H1 (cell line): ENCODE measurements around the gene MYL11. TPM values are rescaled to one million over a fixed set of nuclear protein-coding genes. Genes with fewer than 3 reads are reported as not detected.

ENCODE experiments used
- POLR2A ChIP-seq, 2 experiments: IDR thresholded peaks; 1 replicate in 1 of 2; 2 replicates in 1 of 2; pipeline ENCODE4 v1.6.1; 2011; ENCODE audit warnings: low read depth in 2 of 2, low read length in 2 of 2, mild to moderate bottlenecking in 2 of 2; ENCODE audit errors: control extremely low read depth in 1 of 2
- RFX5 ChIP-seq: IDR thresholded peaks from 2 replicates; pipeline ENCODE4 v1.6.1; 2011; ENCODE audit warnings: low read depth, low read length, improper control_type of control experiment, borderline replicate concordance
- polyA plus RNA-seq, 7 experiments: library from polyadenylated mRNA; depleted of rRNA in 3 of 7; stranded (reverse) in 5 of 7; unstranded in 2 of 7; fragments of >200 nt in 5 of 7; fragments of 200-250 nt in 2 of 7; gene quantifications; 1 replicate in 5 of 7; 2 replicates in 1 of 7; 4 replicates in 1 of 7; pipeline versions ENCODE4 v1.2.1 to v1.2.3, GENCODE V29; 2011 to 2013; ENCODE audit warnings: missing spikeins in 2 of 7, mixed read lengths in 2 of 7
- total RNA-seq: library from RNA; stranded (reverse); fragmentation: NEBNext Ultra II Directional; extraction: Animal tissue kit (Norgen Biotek cat#: 25700); gene quantifications from 2 replicates; pipeline ENCODE4 v1.2.1, GENCODE V29; 2021
- TF ChIP-seq, protein P1 (sequence below): fragments of 300-600 bp; sonication (generic); IDR thresholded peaks from 2 replicates; pipeline ENCODE4 v1.7.1; 2012; ENCODE audit warnings: low read length, moderate library complexity, mild to moderate bottlenecking, inconsistent platforms; ENCODE audit not compliant: insufficient replicate concordance

Gene MYL11
- total and polyA plus RNA-seq, 2 of the 8 experiments (the other 6 are each of a cell fraction or from before 2014, with no cell fraction given), result 1.2 to 1.4 TPM

DNA sequence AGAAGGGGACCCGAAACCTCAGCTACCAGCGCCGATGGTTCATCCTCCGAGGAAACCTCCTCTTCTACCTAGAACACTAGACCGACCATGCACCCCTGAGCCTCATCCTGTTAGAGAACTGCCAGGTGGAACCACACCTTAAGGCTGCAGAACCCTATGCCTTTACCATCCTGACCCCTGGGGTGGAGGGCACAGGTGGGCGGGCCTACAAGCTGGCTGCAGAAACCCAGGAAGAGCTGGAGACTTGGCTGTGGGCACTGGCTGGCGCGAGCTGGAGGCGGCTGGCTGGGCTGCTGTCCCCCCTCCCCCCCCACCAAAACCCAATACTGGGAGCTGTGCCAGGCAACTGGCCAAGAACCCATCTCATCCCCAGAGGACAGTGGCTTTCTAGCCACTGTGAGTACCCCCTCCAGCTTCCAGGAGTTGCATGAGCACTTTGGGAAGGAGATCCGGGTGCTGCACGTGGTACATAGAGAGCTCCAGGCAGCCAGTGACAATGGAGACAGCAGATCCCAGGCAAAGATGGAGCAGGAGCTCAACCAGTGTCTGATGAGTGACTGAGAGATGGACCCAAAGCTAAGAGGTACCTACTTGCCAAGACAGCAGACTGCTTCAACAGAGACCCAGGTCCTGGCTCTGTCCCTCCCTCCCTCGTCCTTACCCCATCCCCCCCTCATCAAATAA, 18.1 kb upstream of the MYL11 start (continued):
- TF ChIP-seq, protein P1, sequence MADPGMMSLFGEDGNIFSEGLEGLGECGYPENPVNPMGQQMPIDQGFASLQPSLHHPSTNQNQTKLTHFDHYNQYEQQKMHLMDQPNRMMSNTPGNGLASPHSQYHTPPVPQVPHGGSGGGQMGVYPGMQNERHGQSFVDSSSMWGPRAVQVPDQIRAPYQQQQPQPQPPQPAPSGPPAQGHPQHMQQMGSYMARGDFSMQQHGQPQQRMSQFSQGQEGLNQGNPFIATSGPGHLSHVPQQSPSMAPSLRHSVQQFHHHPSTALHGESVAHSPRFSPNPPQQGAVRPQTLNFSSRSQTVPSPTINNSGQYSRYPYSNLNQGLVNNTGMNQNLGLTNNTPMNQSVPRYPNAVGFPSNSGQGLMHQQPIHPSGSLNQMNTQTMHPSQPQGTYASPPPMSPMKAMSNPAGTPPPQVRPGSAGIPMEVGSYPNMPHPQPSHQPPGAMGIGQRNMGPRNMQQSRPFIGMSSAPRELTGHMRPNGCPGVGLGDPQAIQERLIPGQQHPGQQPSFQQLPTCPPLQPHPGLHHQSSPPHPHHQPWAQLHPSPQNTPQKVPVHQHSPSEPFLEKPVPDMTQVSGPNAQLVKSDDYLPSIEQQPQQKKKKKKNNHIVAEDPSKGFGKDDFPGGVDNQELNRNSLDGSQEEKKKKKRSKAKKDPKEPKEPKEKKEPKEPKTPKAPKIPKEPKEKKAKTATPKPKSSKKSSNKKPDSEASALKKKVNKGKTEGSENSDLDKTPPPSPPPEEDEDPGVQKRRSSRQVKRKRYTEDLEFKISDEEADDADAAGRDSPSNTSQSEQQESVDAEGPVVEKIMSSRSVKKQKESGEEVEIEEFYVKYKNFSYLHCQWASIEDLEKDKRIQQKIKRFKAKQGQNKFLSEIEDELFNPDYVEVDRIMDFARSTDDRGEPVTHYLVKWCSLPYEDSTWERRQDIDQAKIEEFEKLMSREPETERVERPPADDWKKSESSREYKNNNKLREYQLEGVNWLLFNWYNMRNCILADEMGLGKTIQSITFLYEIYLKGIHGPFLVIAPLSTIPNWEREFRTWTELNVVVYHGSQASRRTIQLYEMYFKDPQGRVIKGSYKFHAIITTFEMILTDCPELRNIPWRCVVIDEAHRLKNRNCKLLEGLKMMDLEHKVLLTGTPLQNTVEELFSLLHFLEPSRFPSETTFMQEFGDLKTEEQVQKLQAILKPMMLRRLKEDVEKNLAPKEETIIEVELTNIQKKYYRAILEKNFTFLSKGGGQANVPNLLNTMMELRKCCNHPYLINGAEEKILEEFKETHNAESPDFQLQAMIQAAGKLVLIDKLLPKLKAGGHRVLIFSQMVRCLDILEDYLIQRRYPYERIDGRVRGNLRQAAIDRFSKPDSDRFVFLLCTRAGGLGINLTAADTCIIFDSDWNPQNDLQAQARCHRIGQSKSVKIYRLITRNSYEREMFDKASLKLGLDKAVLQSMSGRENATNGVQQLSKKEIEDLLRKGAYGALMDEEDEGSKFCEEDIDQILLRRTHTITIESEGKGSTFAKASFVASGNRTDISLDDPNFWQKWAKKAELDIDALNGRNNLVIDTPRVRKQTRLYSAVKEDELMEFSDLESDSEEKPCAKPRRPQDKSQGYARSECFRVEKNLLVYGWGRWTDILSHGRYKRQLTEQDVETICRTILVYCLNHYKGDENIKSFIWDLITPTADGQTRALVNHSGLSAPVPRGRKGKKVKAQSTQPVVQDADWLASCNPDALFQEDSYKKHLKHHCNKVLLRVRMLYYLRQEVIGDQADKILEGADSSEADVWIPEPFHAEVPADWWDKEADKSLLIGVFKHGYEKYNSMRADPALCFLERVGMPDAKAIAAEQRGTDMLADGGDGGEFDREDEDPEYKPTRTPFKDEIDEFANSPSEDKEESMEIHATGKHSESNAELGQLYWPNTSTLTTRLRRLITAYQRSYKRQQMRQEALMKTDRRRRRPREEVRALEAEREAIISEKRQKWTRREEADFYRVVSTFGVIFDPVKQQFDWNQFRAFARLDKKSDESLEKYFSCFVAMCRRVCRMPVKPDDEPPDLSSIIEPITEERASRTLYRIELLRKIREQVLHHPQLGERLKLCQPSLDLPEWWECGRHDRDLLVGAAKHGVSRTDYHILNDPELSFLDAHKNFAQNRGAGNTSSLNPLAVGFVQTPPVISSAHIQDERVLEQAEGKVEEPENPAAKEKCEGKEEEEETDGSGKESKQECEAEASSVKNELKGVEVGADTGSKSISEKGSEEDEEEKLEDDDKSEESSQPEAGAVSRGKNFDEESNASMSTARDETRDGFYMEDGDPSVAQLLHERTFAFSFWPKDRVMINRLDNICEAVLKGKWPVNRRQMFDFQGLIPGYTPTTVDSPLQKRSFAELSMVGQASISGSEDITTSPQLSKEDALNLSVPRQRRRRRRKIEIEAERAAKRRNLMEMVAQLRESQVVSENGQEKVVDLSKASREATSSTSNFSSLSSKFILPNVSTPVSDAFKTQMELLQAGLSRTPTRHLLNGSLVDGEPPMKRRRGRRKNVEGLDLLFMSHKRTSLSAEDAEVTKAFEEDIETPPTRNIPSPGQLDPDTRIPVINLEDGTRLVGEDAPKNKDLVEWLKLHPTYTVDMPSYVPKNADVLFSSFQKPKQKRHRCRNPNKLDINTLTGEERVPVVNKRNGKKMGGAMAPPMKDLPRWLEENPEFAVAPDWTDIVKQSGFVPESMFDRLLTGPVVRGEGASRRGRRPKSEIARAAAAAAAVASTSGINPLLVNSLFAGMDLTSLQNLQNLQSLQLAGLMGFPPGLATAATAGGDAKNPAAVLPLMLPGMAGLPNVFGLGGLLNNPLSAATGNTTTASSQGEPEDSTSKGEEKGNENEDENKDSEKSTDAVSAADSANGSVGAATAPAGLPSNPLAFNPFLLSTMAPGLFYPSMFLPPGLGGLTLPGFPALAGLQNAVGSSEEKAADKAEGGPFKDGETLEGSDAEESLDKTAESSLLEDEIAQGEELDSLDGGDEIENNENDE, result no peak
- TF ChIP-seq RFX5 (no peak), POLR2A (IDR thresholded peaks at IDR 0.05; ENCODE audit: control extremely low read depth in 1 of 2, low read depth in 2 of 2, low read length in 2 of 2) (no peak)
